PC-9 (cell line): ENCODE measurements around the gene C1orf87.

Source experiments
- EZH2 ChIP-seq: fragments of 200-600 bp; sonication (generic); IDR thresholded peaks from 2 replicates; pipeline ENCODE4 v1.8.0; 2017; ENCODE audit warnings: antibody characterized with exemption, low read depth
- TF ChIP-seq, protein P1 (sequence below): fragments of 200-600 bp; sonication (generic); conservative IDR thresholded peaks from 2 replicates; pipeline ENCODE4 v1.6.1; 2017; ENCODE audit warnings: mixed run types, antibody characterized with exemption, mild to moderate bottlenecking, moderate library complexity

DNA sequence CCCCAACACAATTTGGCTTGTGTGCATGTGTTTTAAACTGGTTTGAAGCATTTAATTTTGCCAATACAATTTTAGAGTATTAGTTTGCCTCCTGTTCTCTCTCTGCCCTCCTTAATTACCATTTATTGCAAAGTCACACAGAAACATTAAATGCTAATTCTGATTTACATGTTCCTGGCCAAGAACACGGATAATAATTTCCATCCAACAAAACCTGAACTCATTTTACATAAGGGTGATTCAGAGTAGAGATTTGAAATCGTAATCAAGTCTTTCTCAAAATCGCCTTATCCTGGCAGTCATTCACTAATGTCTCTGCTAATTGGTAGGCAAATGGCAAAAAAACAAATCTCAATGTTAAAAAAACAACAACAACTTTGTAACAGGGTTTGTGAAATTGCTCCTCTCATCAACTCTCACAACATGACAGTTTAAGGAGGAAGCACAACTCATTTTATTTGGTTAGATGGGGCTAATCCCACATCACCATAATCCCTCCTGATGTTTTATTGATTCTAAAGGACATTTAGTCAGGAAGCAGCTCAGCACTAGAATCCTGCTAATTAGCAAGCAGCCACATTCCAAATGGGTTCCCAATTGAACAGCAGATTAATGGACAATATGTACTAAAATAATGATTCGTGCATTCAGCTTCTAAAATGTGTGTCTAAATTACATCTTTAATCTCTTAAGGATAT, 55.9 kb downstream of the C1orf87 start:
- no peak for TF ChIP-seq EZH2
- TF ChIP-seq, protein P1, sequence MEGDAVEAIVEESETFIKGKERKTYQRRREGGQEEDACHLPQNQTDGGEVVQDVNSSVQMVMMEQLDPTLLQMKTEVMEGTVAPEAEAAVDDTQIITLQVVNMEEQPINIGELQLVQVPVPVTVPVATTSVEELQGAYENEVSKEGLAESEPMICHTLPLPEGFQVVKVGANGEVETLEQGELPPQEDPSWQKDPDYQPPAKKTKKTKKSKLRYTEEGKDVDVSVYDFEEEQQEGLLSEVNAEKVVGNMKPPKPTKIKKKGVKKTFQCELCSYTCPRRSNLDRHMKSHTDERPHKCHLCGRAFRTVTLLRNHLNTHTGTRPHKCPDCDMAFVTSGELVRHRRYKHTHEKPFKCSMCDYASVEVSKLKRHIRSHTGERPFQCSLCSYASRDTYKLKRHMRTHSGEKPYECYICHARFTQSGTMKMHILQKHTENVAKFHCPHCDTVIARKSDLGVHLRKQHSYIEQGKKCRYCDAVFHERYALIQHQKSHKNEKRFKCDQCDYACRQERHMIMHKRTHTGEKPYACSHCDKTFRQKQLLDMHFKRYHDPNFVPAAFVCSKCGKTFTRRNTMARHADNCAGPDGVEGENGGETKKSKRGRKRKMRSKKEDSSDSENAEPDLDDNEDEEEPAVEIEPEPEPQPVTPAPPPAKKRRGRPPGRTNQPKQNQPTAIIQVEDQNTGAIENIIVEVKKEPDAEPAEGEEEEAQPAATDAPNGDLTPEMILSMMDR, result no peak
